GM19467 (cell line): ENCODE data around the gene WIPF3.
"Not testable (repeated sequence)": the region's sequence is repeated elsewhere in the genome, so short reads cannot be mapped to it uniquely, and the experiment has no call there.

Experiments
- ATAC-seq: cut with Tn5 transposase; IDR thresholded peaks from one replicate; pipeline ENCODE4 v1.9.1; 2021; ENCODE audit warnings: mild to moderate bottlenecking, moderate library complexity; ENCODE audit not compliant: unreplicated experiment

Gene WIPF3

DNA sequence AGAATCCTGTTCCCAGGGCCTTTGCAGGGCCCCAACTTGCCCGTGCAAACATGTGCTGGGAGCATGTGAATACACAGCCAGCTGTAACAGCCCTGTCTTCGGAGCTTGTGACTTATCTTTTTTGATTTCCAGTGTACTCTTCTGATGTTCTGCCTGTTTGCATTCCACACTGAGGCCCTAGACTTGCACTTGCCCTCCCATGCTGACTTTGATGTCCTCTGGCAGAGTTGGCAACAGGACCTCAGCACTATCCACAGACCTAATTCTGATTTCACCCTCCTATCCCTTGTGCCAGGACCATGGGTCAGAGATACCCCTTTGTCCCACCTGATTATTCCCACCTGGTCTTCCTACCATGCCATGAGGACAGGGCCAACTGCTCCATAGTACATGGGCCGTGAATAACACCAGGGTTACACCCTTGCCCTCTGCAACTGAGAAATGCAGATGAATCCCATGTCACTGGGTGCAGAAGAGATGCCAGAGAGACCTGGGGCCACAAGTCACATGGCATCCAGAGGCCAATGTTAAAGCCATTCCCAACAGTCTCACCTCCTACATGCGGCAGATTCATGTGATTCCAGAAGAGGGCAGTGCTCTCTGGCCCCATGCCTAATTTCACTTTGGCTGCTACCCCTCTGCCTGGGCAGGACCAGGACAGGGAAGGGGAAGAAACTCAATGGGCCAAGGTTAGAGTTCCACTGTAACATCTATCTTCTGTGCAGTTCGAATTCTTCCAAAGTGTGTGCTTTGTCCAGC, 140.3 kb downstream of the WIPF3 start:
- ATAC-seq = no peak

DNA sequence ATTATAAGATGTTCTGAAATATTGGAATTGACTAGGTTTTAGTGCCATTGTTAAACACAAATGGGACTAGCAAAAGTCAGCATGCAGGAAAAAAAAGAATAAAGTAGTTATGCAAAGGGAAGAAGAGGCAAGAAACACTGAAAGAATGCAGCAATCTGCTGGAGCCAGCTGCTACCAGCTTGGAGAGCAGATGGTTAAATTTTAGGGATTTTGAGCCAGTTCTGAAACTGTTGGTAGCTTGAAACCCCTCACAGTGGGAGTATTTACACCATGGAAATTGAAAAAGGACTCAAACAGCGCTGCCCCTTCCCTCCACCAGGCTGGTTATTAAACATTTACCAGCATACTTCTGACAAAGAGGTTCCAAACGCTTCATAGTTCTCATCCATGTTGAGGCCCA, 142.3 kb downstream of the WIPF3 start:
- ATAC-seq = no peak

GRCh38 chr7:29950480-29950879, 144.2 kb downstream of the WIPF3 start:
- no peak for ATAC-seq

DNA sequence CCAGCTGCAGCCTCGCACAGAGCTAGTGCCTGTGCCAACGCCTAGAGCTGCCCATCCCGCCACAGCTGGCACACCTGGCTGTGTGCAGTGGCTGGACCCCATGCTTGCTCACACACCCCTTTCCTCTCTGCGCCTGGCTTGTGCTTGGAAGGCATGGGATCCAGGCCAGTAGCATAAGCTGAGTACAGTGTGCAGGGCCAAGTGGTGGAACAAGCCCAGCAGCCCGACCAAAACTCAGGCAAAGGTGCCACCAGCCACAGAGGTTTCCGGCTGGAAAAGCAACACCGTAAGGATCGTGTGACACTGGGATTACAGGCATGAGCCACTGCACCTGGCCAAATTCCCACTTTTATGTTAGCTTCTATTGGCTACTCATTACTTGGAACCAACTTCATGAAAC, 144.9 kb downstream of the WIPF3 start:
- ATAC-seq = no peak

GRCh38 chr7:29953726-29954347, 147.5 kb downstream of the WIPF3 start:
- no peak for ATAC-seq

DNA sequence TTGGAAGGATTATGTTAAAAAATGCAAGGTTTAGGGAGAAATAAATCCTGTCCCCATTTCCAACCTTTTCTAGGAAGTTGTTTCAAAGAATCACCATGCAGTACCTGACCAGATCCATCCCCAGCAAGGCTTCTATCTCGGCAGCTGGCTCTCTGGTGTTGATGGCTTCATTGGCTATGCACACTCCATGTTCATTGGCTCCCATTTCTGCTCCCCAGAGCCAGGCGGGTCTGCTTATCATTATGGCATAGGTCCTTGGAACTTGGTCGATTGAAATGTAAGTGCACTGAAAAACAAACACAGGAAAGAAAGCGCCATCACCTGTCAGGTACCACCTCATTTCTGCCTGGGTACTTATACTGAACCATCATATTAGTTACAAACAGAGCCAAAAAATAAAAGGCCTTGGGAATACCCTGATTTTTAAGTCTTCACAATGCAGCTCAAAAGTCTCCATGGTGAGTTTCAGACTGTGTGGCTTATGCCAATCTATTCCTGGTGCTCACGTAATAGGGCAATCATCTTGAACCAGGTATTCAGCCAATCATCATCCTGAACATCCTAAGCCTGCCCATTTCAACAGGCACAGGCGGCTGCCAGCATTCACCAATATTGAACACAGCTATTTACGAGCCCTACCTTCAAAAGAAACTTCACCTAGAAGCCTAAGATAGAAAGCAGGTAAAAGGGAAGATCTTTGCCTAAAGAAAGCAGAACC, 148.9 kb downstream of the WIPF3 start:
- ATAC-seq = no peak

GRCh38 chr7:29955799-29956486, 149.6 kb downstream of the WIPF3 start:
- peak; percentile 77 for ATAC-seq

DNA sequence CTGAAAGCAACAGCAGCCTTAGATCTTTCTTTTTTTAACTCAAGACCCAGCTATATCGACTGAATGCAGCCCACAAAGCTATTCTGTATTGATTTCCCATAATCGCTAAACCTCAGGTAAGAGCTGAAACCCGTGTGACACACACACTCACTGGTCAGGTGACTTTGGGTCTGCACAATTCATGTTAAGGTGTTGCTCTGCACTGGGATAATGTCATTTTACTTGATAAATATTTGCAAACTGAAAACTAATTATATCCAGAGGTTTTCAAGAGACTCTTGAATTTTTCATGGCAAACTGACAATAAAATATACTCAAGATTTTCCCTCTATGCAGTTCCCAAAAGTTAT, 150.2 kb downstream of the WIPF3 start:
- no peak for ATAC-seq

DNA sequence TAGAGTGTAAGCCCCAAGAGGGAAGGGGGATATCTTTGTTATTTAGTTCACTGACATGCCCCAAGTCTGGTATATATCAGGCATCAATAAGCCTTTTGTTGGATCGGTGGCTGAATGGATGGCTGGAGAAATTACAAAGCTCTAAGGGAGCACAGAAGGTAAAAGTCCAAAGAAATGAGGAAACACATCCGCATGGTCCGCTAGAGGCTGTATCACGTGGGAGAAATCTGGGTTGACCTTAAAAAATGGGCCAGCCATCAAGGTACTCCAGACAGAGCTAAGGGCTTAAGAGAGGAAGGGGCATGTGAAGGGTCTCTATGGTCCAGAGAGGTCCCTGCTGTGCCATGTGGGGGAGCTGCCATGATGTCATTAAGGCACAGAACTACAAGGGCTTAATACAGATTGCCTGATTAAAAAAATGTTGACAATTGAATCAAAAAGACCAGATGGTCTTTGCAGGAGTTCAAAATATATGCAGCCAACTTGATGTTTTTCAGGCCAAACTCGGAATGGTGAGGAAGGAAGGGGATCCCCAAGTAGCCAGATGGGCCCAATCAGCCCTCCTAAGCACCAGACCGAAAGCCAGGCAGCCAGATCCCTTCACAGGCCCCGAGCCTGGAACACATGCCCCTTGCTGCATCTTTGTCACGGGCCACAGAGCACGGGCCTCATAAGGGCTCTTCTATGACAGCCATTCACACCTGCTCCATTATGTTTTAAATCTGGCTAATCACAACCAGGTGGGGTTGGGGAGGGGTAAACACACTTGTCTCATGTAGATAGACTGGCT, 151.4 kb downstream of the WIPF3 start:
- ATAC-seq = no peak

DNA sequence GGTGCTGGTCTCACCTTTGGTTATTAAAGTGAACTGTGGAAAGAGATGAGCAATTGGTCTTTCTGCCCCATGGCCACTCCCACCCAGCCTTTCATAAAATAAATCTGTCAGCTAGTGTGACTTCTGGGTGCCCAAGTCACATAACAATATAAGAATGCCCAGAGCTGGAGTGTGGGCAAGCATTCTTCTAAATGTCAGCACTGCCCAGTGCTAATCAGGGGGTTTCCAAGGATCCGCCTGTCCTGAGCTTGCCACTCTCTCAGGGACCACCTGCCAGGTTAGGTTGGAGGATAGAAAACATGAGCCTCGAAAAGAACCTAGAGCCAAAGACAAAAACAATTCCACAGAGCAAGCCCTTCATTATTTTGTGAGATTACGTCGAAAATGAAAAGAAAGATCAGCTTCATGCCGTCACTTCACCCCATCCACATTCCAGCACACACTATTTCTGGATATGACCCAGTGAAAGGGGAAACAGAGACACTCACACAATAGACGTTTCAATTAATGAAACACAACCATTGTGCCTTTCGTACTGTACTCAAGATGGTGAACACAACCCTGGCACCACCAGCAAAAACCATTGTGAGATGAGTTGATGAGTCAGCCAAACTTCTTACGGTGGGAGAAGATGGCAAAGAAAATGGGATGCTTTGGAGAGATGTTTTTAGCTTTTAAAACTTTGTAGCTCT, 152.5 kb downstream of the WIPF3 start:
- ATAC-seq = no peak

DNA sequence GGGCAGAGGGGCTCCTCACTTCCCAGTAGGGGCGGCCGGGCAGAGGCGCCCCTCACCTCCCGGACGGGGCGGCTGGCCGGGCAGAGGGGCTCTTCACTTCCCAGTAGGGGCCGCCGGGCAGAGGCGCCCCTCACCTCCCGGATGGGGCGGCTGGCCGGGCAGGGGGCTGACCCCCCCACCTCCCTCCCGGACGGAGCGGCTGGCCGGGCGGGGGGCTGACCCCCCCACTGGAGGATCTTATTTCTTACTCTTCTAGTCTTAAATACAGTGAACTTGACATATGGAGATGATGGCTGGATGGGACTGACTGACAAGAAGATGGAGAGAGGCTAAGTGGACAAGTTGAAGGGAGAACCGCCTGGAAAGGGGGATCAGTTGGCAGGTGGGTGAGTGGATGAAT, 155.3 kb downstream of the WIPF3 start:
- not testable (repeated sequence) for ATAC-seq

- no peak for ATAC-seq
Measured at GRCh38 chr7:29962035-29962434, 155.7 kb downstream of the WIPF3 start.

- no peak for ATAC-seq
Measured at GRCh38 chr7:29965030-29965429, 158.7 kb downstream of the WIPF3 start.
